Measurements from ENCODE around the gene ATAD2B.

GRCh38 chr2:23712756-23713151 lies 214.2 kb downstream of the ATAD2B start:
- TF ChIP-seq CTCF (IDR thresholded peaks at IDR 0.05; ENCODE audit: low read depth, low read length): no peak
- TF ChIP-seq EZH2phosphoT487 (IDR thresholded peaks at IDR 0.05; ENCODE audit: low read depth): no peak
